HG03460 (cell line): ENCODE measurements around the gene PAK5.

Experiments
- ATAC-seq: cut with Tn5 transposase; IDR thresholded peaks from one replicate; pipeline ENCODE4 v1.9.1; 2021; ENCODE audit not compliant: unreplicated experiment

PAK5 gene

GRCh38 chr20:9581509-9581908 is 257.4 kb downstream of the PAK5 start:
- ATAC-seq = no peak

- ATAC-seq = no peak
These were observed 260.3 kb downstream of the PAK5 start for GRCh38 chr20:9578594-9578993.

DNA sequence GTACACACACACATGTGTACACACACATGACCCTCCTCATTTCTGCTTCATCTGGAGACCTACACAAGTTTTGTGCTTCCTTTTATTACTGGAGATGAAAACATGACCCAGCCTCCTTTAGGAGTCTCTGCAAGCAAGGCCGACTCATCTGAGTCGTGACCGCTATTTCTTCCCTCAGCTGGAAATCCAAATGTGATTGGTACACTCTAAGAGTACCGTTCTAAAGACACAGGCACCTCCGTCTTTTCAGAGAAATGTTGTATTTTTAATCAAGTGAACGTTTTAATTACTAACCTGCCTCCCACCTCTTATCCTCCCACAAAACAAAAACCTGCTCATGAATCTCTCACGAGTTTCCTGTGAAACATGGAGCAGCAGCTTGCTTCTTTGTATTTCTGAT is 261.5 kb downstream of the PAK5 start:
- ATAC-seq = no peak

DNA sequence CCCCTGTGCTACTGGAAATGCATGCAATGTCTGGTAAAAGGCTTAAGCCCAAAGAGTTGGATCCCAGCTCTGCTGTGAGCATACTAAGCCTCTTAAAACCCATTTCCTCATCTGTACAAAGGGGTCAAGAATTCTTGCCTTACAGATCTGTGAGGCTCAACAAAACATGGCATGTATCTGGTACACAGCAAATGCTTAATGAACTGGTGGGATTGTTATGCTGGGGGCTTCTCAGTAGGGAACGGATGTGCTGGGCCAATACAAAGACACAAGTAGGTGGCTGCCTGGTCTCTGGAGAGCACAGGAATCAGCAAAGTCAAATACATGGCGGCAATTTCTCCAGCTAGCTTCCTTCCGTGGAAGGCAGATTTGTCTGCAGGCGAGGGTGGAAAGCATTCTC is 262.2 kb downstream of the PAK5 start:
- no peak for ATAC-seq

DNA sequence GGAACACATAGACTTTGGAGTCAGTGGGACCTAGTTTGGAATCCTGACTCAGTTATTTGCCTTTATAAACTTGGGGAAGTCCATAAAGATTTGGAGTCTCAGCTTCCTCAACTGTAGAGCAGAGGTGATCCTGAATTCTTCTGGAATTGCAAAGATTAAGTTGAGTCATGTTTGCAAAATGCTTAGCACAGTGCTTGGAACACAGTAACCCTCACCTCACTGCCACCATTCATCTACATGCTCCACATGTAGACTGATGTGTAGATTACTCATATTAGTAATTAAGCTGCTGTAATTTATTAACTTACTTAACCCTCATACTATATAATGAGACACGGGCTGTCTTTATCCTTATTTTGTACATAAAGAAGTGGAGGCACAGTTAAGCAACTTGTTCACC is 263.0 kb downstream of the PAK5 start:
- ATAC-seq = no peak

- no peak for ATAC-seq
These were observed 264.1 kb downstream of the PAK5 start for GRCh38 chr20:9574776-9575175.

- no peak for ATAC-seq
These were observed 264.7 kb downstream of the PAK5 start for GRCh38 chr20:9574181-9574580.

DNA sequence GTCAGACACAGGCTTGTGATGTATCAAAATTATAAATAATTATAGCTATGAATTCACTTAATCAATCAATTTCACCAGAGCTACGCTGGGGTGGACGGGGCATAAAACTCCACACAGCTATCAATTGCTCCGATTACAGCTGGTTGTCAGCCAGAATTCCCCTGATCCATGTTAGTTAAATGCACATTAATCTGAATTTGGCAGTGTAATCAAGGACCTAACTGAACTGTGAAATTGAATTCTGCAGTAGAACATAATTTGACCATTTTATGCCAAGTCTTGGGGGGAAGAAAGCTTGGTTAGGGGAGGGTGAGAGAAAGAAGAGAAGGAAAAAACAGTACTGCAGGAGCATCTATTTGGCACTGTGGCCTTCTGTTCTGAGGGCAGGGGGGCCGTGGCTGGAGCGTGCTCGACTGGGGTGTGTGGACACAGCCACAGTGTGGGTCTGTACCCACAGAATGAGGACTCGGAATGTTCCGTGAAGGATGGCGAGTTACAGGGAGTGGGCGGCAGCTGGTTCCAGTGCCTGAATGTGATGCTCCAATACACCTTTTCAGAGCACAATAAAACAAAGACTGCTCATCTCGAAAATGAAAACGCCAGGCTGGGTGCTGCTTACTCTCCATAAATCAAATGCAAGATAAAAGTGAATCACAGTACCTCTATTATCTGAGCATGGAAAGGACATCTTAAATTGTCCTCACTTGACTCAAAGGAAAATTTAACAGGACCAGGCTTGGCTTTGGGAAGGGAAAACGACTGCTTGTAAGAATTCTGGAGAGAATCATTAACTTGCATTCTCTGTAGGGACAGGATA is 265.3 kb downstream of the PAK5 start:
- ATAC-seq = no peak

DNA sequence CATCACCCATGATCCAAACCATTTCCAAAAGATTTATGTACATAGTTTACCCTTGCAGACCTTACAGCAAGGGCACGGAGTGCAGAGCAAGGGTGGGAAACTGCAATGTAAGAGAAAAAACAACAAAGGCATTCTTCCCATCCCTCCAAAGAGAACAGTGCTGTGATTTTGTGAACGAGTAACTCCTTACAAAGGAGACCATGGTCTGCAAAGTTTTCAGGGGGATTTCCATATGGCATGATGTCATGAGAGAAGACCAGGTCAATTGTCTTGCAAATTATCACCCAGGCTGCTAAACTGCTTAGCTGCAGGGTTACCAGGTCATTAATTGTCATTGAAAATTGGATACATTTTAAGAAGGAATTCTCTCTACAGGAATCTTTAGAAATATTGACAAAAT is 266.2 kb downstream of the PAK5 start:
- ATAC-seq = no peak

GRCh38 chr20:9571783-9572182 is 267.1 kb downstream of the PAK5 start:
- ATAC-seq = no peak

DNA sequence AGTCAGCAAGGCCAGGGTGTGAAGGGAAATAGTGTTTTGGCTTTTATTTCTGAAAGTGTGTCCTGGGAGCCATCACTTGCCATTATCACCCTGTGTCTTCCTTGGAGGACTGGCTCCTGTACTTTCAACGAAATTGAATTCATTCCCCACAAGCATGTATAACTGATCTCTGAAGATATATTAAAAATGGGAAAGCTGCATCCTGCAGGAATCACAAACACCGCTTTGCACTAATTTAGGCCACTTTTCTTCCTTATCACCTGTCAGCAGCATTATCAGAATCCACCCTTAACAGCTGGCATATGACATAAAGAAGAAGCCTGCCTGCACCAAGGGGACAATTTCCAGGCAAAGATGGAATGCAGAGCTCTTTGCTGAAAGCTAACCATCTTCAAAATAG is 268.3 kb downstream of the PAK5 start:
- ATAC-seq = no peak

DNA sequence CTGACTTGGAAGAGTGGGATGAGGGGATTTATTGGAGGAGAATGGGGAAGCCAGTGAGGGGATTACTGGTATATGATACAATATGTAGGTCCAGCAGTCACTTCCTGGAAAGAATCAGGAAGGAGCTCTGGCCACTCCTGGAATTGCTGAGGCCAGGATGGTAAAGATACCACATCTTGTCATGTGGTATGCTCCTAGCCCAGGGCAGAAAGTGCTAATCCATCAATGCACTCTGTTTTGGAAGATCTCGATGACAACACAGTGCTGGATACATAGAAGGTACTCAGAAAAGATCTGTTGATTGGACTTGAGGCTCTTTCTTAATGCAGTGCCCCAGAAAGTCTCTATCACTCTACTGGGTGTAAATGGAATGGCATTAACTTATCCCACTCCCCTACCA is 271.9 kb downstream of the PAK5 start:
- no peak for ATAC-seq

DNA sequence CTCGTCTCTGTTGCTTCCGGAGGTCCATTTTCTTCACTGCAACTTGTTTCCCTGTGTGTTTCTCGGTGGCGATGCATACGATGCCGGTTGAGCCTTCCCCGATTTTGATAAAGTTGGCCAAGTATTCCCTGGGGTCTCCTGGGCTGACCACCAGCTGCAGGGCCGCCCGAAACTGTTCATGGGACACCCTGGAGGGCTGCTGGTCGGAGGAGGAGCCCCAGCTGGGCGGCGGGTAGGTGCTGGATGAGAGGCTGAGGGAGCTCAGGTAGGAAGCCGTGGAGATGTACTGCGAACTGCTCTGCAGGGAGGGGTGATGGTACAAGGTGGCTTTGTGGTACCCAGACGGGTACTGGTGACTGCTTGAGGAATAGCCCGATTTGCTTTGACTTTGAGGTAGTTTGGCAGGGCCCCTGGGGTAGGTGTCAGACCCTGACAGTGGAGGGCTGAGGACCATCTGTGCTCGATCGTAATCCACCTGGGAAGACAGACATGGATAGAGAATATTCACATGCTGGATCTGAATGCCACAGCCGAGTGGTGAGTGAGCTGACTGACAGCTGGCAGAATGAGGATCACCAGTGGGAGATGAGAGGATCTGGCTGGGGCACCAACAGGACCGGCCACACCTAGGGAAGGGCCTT is 272.8 kb downstream of the PAK5 start:
- no peak for ATAC-seq

DNA sequence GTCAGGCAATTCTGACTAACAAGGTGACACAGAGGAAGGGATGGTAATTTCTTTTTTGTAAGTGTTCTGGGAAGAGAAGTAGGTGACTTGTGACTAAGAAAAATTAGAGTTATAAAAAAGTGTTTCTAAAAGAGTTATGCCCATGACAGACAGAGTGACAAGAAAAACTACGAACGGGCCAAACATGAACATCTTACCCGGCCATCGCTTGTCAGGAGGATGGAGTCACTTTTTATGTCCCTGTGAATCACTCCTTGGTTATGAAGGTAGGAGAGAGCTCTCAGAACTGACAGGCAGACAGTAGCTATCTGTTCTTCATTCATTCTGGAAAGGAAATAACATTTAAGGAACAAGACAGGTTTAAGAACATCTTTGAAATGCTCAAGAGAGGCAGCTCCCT is 281.5 kb downstream of the PAK5 start:
- no peak for ATAC-seq

- ATAC-seq = no peak
These were observed 283.1 kb downstream of the PAK5 start for GRCh38 chr20:9555781-9556180.

DNA sequence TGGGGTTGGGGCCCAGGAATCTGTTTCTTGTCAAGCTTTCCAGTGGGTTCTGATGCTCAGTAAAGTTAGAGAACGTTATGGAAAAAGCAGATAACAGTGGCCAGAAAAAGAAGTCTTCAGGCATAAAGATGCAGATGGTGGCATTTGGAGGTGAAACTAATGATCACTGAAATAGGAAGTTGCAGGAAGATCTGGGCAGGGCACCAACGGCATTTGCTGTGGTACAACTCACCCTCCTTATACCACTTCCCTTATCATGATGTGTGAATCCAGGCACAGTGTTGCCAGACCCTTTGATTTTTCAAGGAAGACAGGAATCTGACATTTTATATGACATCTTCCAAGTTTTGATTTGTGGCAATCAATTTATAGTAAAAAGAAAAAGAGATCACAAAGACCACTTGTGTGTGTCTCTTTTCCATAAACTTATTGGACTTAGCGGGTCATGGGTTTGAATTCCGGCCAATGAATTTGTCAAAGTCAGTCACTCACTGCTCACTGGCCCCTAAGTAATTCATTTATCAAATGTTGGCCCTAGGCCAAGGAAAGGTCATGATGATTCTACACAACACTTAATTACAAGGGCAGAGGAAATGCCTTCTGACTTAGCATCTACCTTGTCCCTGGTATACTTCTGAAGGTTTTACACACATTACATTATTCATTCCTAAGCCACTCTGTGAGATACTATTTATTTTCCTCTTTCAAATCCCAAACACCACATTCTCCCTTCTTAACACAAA is 286.9 kb downstream of the PAK5 start:
- ATAC-seq = no peak

- ATAC-seq = no peak
These were observed 288.0 kb downstream of the PAK5 start for GRCh38 chr20:9550871-9551270.

DNA sequence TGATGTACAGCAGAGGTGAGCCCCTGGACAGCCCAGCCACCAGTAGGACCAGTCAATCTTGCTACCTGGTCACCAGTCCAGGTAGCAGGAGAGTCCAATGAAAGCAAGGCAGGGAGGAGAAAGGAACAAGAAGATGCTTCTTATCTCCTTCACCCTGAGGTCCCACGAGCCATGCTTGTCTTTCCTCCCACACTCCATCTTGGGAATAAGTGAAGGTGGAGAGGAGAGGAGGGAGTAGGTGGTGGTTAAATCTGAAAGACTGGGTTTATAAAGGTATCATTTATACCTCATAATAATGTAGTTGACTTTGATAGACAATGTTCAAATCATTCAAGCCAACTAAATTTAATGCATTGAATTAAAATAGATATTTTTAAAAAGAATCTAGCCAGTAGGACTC is 288.6 kb downstream of the PAK5 start:
- no peak for ATAC-seq

GRCh38 chr20:9543214-9543613 is 295.7 kb downstream of the PAK5 start:
- ATAC-seq = no peak

DNA sequence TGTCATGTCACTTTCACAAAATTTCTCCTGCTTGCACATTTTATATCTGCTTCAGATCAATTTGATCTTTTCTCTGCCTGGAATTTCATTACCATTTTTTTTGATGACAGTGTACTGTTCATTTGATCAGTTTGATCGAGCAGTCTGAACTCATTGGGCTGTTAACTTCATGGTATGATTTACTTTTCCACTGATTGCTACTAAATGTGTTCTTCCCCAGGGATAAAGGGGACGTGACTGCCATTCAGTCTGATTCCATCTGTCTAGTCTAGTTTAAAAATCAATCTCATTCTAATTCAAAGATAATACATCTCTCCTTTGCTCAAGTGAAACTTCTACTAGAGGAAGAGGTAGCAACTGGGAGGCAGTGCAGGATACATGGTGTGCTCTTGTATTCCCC is 303.4 kb downstream of the PAK5 start:
- ATAC-seq = no peak

- no peak for ATAC-seq
These were observed 304.9 kb downstream of the PAK5 start for GRCh38 chr20:9534025-9534424.
